SKM-1 treated with dmso at 0.1 percent for 144 hours (cell line): ENCODE data around the gene ANKRD29.
"Not testable (repeated sequence)": the region's sequence is repeated elsewhere in the genome, so short reads cannot be mapped to it uniquely, and the experiment has no call there.

Experiments
- DNase-seq: peaks from one replicate; lab custom pipeline; 2025; ENCODE audit not compliant: unreplicated experiment; lab: John Stamatoyannopoulos, UW

The ANKRD29 gene

GRCh38 chr18:23617412-23618014 is 45.2 kb downstream of the ANKRD29 start:
- DNase-seq, result no peak

- peak; percentile 14 for DNase-seq
These were observed 46.5 kb downstream of the ANKRD29 start for GRCh38 chr18:23616258-23616657.

GRCh38 chr18:23614891-23615290 is 47.8 kb downstream of the ANKRD29 start:
- DNase-seq, result no peak

GRCh38 chr18:23614413-23614812 is 48.3 kb downstream of the ANKRD29 start:
- no peak for DNase-seq

DNA sequence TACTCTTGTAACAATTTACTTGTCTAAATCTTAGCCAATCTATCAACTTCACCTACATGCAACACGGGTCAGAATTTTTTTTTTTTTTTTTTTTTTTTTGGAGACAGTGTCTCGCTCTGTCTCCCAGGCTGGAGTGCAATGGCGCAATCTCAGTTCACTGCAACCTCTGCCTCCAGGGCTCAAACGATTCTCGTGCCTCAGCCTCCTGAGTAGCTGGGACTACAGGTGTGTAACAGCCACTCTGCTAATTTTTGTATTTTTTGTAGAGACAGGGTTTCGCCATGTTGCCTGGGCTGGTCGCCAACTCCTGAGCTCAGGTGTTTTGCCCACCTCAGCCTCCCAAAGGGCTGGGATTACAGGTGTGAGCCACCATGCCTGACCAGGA is 49.6 kb downstream of the ANKRD29 start:
- not testable (repeated sequence) for DNase-seq

- DNase-seq, result no peak
These were observed 50.1 kb downstream of the ANKRD29 start for GRCh38 chr18:23612434-23613090.

GRCh38 chr18:23609390-23610023 is 53.2 kb downstream of the ANKRD29 start:
- no peak for DNase-seq

GRCh38 chr18:23608211-23608610 is 54.5 kb downstream of the ANKRD29 start:
- no peak for DNase-seq

GRCh38 chr18:23605941-23606340 is 56.8 kb downstream of the ANKRD29 start:
- no peak for DNase-seq

DNA sequence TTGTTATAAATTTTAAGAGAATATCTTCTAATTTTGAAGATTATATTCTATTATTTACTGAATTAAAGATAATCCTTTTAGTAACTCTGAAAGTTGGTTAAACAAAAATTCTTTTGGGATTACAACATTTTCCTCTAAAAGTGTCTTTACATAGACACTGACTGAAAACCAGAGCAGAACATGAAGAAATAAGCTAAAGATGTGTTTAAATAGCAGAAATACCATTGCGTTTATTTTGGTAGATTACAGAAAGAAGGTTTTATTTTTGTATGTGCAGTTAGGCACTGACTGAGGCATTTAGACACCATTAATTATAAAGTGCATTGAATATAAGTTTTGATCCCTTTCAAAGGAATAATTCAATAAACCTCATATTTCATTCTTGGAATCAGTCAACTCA is 62.9 kb downstream of the ANKRD29 start:
- no peak for DNase-seq

DNA sequence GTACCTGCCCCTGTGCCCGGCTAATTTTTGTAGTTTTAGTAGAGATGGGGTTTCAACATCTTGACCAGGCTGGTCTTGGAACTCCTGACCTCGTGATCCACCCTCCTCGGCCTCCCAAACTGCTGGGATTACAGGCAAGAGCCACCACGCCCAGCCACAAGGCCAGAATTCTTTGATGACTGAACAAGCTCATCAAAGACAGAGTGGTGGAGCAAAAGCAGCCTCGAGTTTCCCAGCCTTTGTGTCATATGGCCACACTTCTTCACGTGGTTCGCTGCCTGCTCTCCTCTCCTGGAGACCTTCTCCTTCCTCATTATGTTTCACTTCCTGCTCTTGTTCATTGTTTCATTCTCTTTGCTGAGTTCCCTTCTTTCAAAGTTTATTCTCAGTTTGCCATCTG is 66.5 kb downstream of the ANKRD29 start:
- DNase-seq, result no peak

GRCh38 chr18:23595591-23595990 is 67.1 kb downstream of the ANKRD29 start:
- no peak for DNase-seq

DNA sequence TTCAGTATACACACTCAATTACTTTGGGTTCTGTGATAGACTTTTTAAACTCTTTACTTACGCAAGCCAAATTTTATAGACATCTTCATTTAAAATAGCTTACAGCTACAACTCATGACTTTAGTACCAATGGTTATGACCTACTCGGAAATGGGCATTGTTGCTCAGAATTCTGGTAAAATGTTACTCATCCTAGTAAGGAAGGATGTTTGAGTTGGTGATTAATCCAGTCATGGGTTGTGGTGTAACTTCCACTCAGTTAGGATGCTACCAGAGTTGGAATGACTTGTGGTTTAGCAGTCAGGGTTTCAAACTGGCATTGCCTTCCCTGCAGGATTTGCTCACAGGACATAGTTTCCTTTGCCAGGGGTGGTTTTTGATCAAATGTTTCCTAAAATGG is 69.0 kb downstream of the ANKRD29 start:
- DNase-seq, result no peak

DNA sequence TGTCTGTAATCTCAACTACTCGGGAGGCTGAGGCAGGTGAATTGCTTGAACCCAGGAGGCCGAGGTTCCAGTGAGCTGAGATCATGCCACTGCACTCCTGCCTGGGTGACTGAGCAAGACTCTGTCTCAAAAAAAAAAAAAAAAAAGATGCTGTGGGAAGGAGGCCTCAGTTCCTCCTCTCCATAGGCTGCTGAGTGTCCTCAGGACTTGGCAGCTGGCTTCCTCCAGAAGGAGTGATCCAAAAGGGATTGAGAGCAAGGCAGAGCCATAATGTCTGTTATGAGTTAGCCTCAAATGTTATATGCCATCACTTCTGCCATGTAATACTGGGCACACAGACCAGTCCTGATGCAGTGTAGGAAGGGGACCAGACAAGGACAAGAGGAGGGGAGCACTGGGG is 69.8 kb downstream of the ANKRD29 start:
- no peak for DNase-seq

GRCh38 chr18:23591011-23591410 is 71.7 kb downstream of the ANKRD29 start:
- DNase-seq, result no peak

GRCh38 chr18:23588836-23589560 is 73.7 kb downstream of the ANKRD29 start:
- no peak for DNase-seq

DNA sequence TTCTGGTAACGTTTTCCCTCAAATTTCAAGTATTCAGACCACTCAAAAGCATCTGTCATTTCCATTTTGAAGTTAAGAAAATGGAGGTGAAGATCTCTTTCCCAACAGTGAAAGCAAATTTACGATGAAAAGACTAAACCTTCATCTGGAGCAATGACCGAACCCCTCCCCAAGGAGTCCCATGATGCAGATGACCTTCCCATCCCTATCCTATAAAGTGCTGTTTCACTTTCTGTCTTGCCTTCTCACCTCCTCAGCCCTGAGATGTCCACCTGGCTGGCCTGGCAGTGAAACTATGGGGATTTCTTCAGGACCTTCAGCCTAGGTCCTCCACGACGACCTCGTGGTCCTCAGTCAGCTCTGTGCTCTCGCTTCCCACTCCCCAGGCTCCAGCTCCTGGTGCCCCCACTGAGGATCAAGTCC is 75.5 kb downstream of the ANKRD29 start:
- no peak for DNase-seq

DNA sequence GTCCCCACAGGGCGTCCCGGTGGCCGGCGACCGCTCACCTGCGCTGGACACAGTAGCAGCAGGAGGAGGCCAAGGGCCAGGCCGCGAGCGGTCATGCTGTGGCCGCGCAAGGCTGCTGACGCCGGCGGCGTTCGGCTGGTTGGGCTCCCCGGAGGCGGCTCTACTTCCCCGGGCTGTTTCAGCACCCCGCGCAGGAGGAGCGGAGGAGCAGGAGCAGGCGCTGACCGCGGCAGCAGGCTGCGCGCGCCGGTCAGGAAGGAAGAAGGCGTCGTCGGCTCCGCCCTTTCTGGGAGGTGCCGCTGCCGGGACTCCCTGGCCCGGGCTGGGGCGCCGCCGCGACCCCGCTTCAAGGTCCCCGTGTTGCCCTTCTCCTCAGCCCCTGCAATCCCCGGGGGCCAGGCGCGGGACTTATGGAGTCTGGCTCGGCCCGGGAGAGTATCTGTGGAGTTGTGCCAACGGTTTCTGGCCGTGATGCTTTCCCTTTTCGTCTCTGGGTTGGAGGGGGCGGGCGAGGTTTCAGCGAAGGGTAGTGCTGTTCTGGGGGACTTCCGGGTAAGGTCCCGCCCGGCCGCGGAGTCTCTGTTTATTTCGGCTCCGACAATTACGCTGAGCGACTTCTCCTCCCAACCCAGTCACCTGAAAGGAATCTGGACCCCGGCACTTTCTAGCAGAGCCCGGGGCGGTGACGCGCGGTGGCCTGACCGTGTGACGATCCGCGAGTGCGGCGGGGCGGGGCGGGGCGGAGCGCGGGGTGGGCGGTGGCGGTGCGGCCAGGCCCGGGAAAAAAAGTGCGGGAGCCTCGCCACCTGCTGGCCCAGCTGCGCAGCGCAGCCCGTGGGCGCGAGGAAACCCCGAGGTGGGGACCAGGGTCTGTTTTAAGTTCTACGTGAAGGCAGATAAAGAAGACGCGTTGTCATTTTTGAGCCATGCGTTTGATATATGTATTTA is 76.2 kb downstream of the ANKRD29 start, which contains the start of gene NPC1:
Gene NPC1 (minus strand): TSS at position 258 of the 948 bp plus-strand sequence. CDS start 163 bp downstream, at position 95.
- peak; percentile 84 for DNase-seq

DNA sequence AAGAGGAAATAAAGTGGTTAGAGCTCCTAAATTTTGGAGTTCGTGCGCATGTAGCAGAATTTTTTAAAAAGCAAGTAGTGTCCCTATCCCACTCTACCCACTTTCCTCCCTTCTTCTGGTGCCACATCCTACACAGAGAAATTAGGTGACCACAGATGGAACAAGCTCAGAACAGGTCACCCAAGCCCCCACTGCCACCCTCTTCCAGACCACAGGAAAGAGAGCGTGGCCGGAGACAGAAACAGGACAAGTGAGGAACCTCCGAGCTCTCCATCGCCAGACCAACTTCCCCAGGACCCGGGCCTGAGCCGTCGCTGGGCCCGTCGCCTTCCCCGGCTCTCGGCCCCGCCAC is 76.8 kb downstream of the ANKRD29 start:
- DNase-seq, result no peak

- no peak for DNase-seq
These were observed 77.5 kb downstream of the ANKRD29 start for GRCh38 chr18:23585007-23585871.
